Motor neuron (in vitro differentiated cells): ENCODE measurements around the gene HUNK. TPM values are rescaled to one million over a fixed set of nuclear protein-coding genes. Genes with fewer than 3 reads are reported as not detected.
A peak's percentile ranks its signal among the peaks of the same experiment; 100 is the strongest.

Experiments
- ATAC-seq, 8 experiments: fragments of 200-7000 bp; cut with Tn5 transposase; replicated peaks in 6 of 8; 2 replicates each; pipeline ENCODE4 v1.8.0; 2021; ENCODE audit warnings: mild to moderate bottlenecking in 8 of 8, moderate library complexity in 8 of 8
- H3K27ac ChIP-seq, 2 donors: fragments of 250-450 bp; sonication (Bioruptor Pico); 2 replicates each; pipeline ENCODE4 v1.9.0; 2021; ENCODE audit warnings: antibody characterized with exemption in 2 of 2, mild to moderate bottlenecking in 2 of 2, moderate library complexity in 1 of 2
- H3K4me1 ChIP-seq, 2 donors: fragments of 250-450 bp; sonication (Bioruptor Pico); replicated peaks in 1 of 2; 2 replicates each; pipeline ENCODE4 v1.6.1; 2021; ENCODE audit warnings: antibody characterized with exemption in 2 of 2, mild to moderate bottlenecking in 2 of 2, moderate library complexity in 1 of 2
- H3K4me3 ChIP-seq, 5 donors: fragments of 250-450 bp; sonication (Bioruptor Pico); 2 replicates each; pipeline ENCODE4 v1.9.0; 2021; ENCODE audit warnings: antibody characterized with exemption in 5 of 5, mild to moderate bottlenecking in 5 of 5, moderate library complexity in 4 of 5
- WGBS, 10 experiments: fragments of 450-650 bp; shearing (Covaris generic); methylation state at CpG; one replicate each; pipeline ENCODE4 v1.0.0; 2022; 5-methylcytosine and 5-hydroxymethylcytosine counted together
- in situ Hi-C, 9 experiments: fragments of 400-800 bp; cut with MboI; loops; one replicate each; pipeline ENCODE4 v1.15.0; 2021; ENCODE audit warnings: low sequenced_read_pairs in 9 of 9, low pct_unique_long_range_greater_than_20kb in 2 of 9; ENCODE audit not compliant: unreplicated experiment in 9 of 9
- total RNA-seq, 8 experiments: library from RNA; unstranded; fragments of 300-600 nt; gene quantifications; 2 replicates each; pipeline versions ENCODE4 v1.2.3 to v1.2.4, GENCODE V29; 2022

HUNK gene
- total RNA-seq, 8 experiments from 2014 or later, result 2.5 to 15.8 (median 5.5) TPM

DNA sequence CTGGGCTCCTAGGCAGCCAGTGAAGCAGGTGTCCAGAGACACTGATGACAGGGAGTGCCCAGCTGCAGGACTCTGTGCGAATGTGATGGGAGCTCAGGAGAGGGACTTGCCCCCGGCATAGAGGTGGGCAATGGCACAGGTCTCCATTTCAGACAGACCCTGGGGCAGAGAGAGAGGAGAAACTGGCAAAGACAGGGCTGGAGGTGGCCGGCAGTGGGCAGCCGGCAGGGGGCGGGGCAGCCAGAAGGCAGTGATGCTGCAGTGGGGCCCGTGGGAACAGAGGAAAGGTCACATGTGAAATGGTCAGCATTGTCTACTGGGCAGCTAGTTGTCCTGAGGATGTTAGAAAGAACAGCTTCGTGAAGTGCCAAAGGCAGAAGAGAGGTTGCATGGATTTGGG lies 112.6 kb downstream of the HUNK start:
- Histone ChIP-seq H3K27ac (no peak overlapping the region), H3K4me1 (no peaks in the 10 kb centered on the region), H3K4me3 (no peak overlapping the region)
- in situ Hi-C loops, result loop anchor here in 1 of 9 experiments (25.0 kb wide), 1 partner anchor 102 kb away; no protein-coding TSS in a partner anchor
- ATAC-seq, result no peak
- WGBS, 10 experiments, result 71 to 100% (median 78%) methylated on average over 1 to 7 of the region's 7 CpGs; no CpG with 5 or more reads in 7 of the 10 experiments

DNA sequence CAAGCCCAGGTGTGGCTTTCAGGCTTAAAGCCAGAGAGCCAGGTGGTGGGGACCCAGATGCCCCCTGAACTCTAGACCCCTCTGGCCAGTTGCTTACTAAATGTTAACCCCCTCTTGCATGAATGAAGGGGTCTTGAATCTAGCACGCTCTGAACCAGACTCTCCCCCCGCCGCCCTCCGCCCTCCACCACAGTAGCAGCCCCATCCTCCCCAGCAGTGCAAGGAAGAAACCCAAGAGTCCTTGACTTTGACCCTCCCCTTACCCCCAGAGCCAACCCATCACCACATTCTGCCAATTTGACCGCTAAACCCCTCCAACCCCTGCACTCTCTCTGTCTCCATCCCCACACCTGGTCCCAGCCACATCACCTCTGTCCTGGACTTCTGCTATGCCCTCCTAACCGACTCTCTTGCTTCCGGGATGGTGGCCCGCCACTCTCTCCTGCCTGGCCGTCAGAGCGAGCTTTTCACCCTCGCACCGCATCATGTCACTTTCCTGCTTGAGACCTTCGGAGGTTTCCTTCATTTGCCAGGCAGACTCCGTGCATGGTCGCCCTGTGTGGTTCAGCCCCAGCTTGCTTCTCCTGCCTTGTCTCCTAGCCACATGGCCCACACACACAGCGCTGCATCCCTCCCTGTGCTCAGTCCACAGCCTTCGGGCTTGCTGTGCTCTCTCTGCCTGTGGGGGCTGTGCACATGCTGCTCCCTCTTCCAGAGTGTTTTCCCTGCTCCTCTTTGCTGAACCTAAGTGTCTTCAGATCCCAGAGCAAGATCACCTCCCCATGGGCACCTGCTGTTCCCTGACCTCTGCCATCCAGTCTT lies 113.4 kb downstream of the HUNK start:
- 77 to 100% (median 92%) methylated on average over 1 to 9 of the region's 17 CpGs; no CpG with 5 or more reads in 4 of the 10 experiments for WGBS, 10 experiments
- no peak for ATAC-seq
- no peaks in the 10 kb centered on the region for H3K4me1 ChIP-seq
- no peak overlapping the region for H3K27ac ChIP-seq
- in situ Hi-C loops, result loop anchor here in 1 of 9 experiments (25.0 kb wide), 1 partner anchor 101 kb away; no protein-coding TSS in a partner anchor
- H3K4me3 ChIP-seq, result no peak overlapping the region

DNA sequence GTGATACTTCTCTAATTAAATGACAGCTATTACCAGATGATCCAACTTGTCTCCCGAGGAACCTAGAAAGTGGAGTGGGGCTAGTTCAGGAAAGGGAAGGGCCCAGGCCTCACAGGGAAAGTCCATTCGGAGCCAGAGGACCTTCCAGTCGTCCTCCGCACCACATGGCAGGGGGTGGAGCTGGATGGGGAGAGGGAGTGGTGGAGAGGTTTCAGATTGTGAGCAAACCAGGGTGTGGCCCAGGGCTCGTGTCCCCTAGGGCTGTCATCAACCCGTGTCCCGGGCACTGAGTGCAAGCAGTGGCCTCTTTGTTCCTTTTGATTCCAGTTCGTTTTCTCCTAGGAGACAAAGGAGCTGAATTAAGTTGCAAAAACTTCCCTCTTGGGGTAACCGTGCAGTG lies 114.9 kb downstream of the HUNK start:
- WGBS, 10 experiments, result 4 to 71% (median 47%) methylated on average over 1 to 9 of the region's 9 CpGs; no CpG with 5 or more reads in 1 of the 10 experiments
- no peaks in the 10 kb centered on the region for H3K4me1 ChIP-seq
- ATAC-seq, result peak; percentile 65 to 98 (median 91)
- H3K27ac ChIP-seq, result no peak overlapping the region
- in situ Hi-C loops, result loop anchor here in 1 of 9 experiments (25.0 kb wide), 1 partner anchor 100 kb away; no protein-coding TSS in a partner anchor
- H3K4me3 ChIP-seq, result no peak overlapping the region

DNA sequence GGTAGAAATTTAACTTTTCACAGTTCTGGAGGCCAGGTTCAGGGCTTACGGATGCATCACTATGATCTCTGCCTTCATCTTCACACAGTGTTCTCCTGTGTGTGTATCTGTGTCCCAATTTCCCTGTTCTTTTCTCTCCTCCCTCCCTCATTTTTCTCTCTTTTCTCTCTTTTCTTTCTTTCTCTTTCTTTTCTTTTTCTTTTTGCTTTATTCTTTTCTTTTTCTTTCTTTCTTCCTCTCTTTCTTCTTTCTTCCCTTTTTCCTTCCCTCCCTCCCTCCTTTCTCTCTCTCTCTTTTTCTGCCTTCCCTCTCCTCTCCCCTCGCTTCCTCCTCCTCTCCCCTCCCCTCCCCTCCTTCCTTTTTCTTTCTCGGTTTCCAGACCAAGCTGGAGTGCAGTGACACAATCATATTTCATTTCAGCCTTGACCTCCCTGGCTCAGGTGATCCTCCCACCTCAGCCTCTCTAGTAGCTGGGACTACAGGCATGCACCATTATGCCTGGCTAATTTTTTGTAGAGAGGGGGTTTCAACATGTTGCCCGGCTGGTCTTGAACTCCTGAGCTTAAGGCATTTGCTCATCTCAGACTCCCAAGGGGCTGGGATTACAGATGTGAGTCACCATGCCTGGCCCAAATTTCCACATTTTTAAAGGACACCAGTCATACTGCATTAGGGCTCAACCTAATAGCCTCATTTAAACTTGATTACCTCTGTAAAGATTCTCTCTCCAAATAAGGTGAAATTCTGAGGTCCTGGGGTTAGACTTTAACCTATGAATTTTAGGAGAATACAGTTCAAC lies 115.9 kb downstream of the HUNK start:
- Histone ChIP-seq H3K4me3 (no peak overlapping the region), H3K27ac (no peak overlapping the region), H3K4me1 (no peaks in the 10 kb centered on the region)
- in situ Hi-C loops, result loop anchor here in 1 of 9 experiments (25.0 kb wide), 1 partner anchor 99 kb away; no protein-coding TSS in a partner anchor
- 21 to 100% (median 93%) methylated on average over 1 to 3 of the region's 4 CpGs; no CpG with 5 or more reads in 2 of the 10 experiments for WGBS, 10 experiments
- ATAC-seq, result peak in 2 of 8 experiments; percentile 16 to 33

DNA sequence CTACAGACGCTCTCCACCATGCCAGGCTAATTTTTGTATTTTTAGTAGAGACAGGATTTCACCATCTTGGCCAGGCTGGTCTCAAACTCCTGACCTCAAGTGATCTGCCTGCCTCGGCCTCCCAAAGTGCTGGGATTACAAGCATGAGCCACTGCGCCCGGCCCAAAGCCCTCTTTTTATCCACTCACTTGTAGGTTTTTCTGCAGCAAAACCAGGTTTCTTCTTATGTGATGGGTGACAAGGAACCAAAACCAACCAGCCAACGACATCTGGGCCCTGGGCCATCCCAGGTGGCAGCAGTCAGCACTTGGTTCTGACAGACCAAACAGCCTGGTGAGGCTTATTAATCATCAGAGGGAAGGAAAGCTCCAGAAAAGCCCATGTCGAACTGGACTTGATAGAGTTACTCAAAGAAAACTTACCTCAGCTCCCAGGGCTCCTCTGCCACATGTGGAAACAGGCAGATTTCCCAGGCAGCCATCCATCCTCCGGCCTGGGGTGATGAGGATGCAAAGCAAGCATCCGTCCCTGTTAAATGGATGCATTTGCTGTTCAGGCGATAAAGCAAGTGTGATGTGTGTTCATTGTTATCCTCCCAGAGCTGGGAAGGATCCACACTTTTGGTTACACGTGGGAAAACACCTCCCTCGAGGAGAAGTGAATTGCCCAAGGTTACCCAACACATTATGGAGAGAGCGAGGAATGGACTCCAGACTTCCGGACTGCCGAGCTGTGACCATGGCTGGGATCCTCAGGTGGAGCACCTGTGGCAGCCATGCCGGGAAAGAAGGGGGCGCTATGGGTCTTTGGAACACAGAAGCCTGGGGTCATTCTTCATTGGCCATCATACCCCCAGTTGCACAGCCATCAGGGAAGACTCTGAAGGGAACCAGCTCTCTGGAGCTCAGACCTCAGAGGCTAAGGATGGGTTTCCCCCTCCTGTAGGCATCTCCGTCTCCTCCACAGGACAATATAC lies 118.8 kb downstream of the HUNK start:
- WGBS, 10 experiments, result 69 to 100% (median 80%) methylated on average over 1 to 6 of the region's 17 CpGs; no CpG with 5 or more reads in 1 of the 10 experiments
- no peak overlapping the region for H3K4me3 ChIP-seq
- ATAC-seq, result no peak
- H3K27ac ChIP-seq, result no peak overlapping the region
- in situ Hi-C loops, result loop anchor here in 1 of 9 experiments (25.0 kb wide), 1 partner anchor 96 kb away; no protein-coding TSS in a partner anchor
- H3K4me1 ChIP-seq, result no peaks in the 10 kb centered on the region

DNA sequence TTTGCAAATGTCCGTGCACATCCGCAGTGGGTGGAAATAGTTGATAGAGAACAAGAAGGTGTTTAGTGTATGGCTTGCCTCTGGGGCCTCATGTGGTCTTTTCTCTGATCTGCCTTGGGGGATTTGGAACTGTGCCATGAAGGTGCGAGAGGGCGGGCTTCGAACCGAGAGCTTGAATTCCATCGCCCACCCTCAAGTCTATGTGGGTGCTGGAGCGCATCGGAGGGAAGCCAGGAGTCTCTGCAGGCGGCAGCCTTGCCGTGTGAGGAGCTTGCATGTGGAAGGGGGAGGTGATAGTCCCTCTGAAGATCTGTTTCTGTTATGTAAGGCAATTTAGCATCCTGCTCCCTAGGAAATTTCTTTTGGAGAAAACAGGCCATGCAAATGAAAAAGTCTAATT lies 119.6 kb downstream of the HUNK start:
- WGBS, 10 experiments, result 70 to 93% (median 84%) methylated on average over 3 to 9 of the region's 11 CpGs; no CpG with 5 or more reads in 3 of the 10 experiments
- Histone ChIP-seq H3K27ac (no peak overlapping the region), H3K4me1 (no peaks in the 10 kb centered on the region), H3K4me3 (no peak overlapping the region)
- in situ Hi-C loops, result loop anchor here in 1 of 9 experiments (25.0 kb wide), 1 partner anchor 95 kb away; no protein-coding TSS in a partner anchor
- no peak for ATAC-seq

DNA sequence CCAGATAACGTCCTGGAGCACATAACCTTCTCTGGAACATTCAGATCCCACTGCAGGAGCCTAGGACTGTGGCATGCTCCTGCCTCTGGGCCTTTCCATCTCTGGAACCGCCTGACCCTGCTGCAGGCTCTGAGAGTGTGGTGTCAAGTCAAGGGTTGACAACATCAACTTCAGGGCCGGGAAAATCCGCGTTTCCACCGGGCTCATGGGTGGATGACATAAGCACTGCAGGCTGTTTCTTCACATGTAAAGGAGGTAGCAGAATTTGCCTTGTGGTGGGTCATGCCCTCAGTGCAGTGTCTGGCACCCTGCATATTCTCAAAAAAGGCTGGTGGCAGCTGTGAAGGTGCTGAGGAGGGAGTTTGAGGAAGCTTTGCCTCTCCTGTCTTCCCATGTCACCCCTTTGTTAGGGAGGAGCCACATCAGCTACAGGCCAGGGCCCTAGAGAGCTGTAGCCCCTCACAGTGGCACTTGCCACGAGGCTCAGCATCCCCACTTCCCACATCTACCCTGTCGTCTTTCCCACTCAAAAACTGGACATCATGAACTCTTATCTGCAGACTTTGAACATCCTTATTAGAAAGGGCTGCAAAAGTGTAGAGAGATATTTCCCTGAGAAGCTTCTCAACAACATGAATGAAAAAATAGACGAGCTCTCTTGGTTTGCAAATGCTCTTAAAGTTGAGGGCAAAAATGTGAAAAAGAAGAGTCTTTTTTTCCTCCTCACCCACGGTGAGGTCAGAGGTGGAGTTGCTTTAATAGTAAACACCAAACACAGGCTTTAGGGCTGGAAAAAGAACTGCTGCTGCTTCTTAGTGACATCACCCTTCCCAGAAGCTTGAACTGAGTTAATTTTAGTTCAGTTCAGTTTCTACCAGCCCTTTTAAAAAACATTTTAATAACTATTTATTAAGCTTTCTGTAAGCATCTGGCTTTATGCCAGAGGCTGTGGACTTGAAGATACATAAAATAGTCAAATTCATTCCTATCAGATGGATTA lies 121.3 kb downstream of the HUNK start:
- no peaks in the 10 kb centered on the region for H3K4me1 ChIP-seq
- H3K4me3 ChIP-seq, result no peak overlapping the region
- no peak overlapping the region for H3K27ac ChIP-seq
- ATAC-seq, result peak in 5 of 8 experiments; percentile 7 to 75 (median 50)
- 24 to 79% (median 63%) methylated on average over 1 to 9 of the region's 10 CpGs; no CpG with 5 or more reads in 1 of the 10 experiments for WGBS, 10 experiments
- in situ Hi-C loops, result loop anchor here in 1 of 9 experiments (25.0 kb wide), 1 partner anchor 93 kb away; no protein-coding TSS in a partner anchor

DNA sequence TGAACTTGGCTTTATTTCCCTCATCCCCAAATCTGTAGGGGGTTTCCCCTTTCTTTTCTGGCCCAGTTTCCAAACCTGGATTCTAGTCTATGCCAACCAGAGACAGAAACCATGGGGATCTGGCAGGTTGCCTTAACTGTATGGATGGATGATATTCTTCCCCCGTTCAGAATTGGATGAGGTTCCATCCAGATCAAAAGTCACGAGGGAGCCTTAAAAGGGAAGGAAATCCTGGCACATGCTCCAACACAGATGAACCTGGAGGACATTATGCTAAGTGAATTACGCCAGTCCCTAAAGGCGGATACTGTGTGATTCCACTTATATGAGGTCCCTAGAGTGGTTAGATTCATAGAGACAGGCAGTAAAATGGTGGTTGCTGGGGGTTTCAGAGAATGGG lies 124.4 kb downstream of the HUNK start:
- Histone ChIP-seq H3K4me3 (no peak overlapping the region), H3K4me1 (peaks cover 0 to 6% of the 10 kb centered on the region in 2 donors), H3K27ac (no peak overlapping the region)
- WGBS, 10 experiments, result 68 to 100% (median 92%) methylated on average over 1 to 4 of the region's 4 CpGs; no CpG with 5 or more reads in 2 of the 10 experiments
- in situ Hi-C loops, result loop anchor here in 1 of 9 experiments (25.0 kb wide), 1 partner anchor 90 kb away; no protein-coding TSS in a partner anchor
- no peak for ATAC-seq

DNA sequence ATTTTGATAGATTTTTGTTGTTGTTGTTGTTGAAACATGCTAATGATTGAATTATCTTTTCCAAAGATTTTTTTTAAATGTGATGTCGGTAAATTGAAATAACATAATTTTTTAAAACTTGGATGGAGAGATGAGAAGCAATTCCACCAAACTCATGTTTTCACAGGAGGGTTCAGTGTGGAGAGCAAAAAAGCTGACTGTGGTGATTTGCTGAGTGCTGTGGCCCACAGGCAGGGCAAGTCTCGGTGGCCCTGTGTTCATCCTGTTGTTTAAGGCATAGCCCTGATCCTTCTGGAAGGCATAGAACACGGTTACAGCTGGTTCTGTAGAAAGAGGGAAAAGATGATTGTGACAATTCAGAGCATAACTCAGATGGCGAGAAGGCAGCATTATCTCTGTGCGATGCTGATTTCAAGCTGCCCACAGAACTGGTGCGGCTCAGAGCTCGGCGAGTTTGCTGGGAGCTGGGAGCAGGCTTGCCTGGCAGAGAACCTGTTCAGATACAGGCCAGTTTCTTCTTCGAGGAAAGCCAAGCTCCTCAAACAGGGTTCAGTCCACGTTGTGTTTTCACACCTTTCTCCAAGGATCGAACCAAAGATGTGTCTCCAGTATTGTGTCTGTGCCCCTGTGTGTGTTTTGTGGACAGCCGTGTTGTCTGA lies 127.1 kb downstream of the HUNK start:
- ATAC-seq, result no peak
- Histone ChIP-seq H3K4me1 (peaks cover 0 to 6% of the 10 kb centered on the region in 2 donors), H3K27ac (no peak overlapping the region), H3K4me3 (no peak overlapping the region)
- in situ Hi-C loops, result loop anchor here in 1 of 9 experiments (25.0 kb wide), 1 partner anchor 87 kb away; no protein-coding TSS in a partner anchor
- WGBS, 10 experiments, result 49 to 100% (median 86%) methylated on average over 1 to 8 of the region's 12 CpGs; no CpG with 5 or more reads in 1 of the 10 experiments

DNA sequence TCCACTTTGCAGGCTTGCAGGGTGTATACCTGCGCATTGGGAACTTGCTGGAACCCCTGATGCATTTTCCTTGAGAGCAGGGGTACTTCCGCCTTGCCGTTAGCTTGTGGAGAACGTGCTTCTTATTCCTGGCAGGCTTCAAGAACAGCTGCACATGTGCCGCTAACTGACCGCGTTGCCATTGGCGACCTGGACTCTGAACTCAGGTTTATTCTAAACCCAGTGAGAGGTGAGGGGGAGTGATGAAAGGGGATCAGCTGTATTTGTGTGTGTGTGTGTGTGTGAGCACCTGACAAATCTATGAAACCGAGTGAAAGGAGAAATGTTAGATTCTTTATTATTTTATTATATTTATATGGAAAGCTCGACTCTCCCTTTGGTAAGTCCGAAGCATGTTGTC lies 128.6 kb downstream of the HUNK start:
- 60 to 97% (median 85%) methylated on average over 2 to 8 of the region's 11 CpGs; no CpG with 5 or more reads in 3 of the 10 experiments for WGBS, 10 experiments
- Histone ChIP-seq H3K4me3 (no peak overlapping the region), H3K27ac (no peak overlapping the region), H3K4me1 (peaks cover 0 to 6% of the 10 kb centered on the region in 2 donors)
- peak in 1 of 8 experiments; percentile 66 for ATAC-seq
- in situ Hi-C loops, result no loop called here
